Thoracic aorta (tissue), 2 donors: ENCODE data around the gene CBX4. TPM values are rescaled to one million over a fixed set of nuclear protein-coding genes. Genes with fewer than 3 reads are reported as not detected.

Experiments
- ATAC-seq: fragments of 150-250 bp; one replicate; pipeline ENCODE4 v1.8.0; 2017; ENCODE audit warnings: low read depth; ENCODE audit not compliant: insufficient number of reproducible peaks, low FRiP score
- DNase-seq: peaks from one replicate; pipeline ENCODE4 v3.0.0-alpha.2; 2020; ENCODE audit warnings: low spot score
- H3K27ac ChIP-seq, 2 donors: fragments of 200-600 bp; sonication (generic); 1 replicate in 1 of 2; 2 replicates in 1 of 2; pipeline ENCODE4 v1.5.1; 2016; ENCODE audit warnings: mild to moderate bottlenecking in 2 of 2, moderate library complexity in 2 of 2
- H3K27me3 ChIP-seq: fragments of 200-600 bp; sonication (generic); replicated peaks from 2 replicates; pipeline ENCODE4 v1.6.0; 2016; ENCODE audit warnings: mild to moderate bottlenecking; ENCODE audit not compliant: insufficient read depth
- H3K36me3 ChIP-seq: fragments of 200-600 bp; sonication (generic); one replicate; pipeline ENCODE4 v1.5.1; 2016
- H3K4me1 ChIP-seq, 2 donors: fragments of 200-600 bp; sonication (generic); 1 replicate in 1 of 2; 2 replicates in 1 of 2; pipeline versions ENCODE4 v1.5.1 to v1.6.0; 2016; ENCODE audit warnings: low read depth in 2 of 2, mild to moderate bottlenecking in 1 of 2; ENCODE audit not compliant: control insufficient read depth in 1 of 2
- H3K4me3 ChIP-seq: fragments of 200-600 bp; sonication (generic); 2 replicates; pipeline ENCODE4 v1.5.1; 2016; ENCODE audit warnings: mild to moderate bottlenecking
- H3K9me3 ChIP-seq: fragments of 200-600 bp; sonication (generic); 2 replicates; pipeline ENCODE4 v1.5.1; 2016
- CTCF ChIP-seq: fragments of 200-600 bp; sonication (generic); IDR thresholded peaks from one replicate; pipeline ENCODE4 v1.5.1; 2019; ENCODE audit warnings: antibody characterized with exemption
- total RNA-seq, 2 donors: library from RNA; depleted of rRNA; stranded (reverse); fragments of >200 nt; gene quantifications; one replicate each; pipeline versions ENCODE4 v1.1.0 to v1.2.3, GENCODE V29; 2016

CBX4 gene
- total RNA-seq, 2 donors from 2014 or later: 6.2 to 10.4 TPM

- DNase-seq (no peak), ATAC-seq (no peak)
- Histone ChIP-seq H3K27ac (no peak overlapping the region), H3K36me3 (no peaks in the 10 kb centered on the region), H3K9me3 (no peaks in the 10 kb centered on the region), H3K27me3 (no peaks in the 10 kb centered on the region), H3K4me1 (no peaks in the 10 kb centered on the region), H3K4me3 (no peak overlapping the region)
- no peak for TF ChIP-seq CTCF
Observed at GRCh38 chr17:79871131-79871530, 31.9 kb upstream of the CBX4 start.

GRCh38 chr17:79870540-79870939, 31.3 kb upstream of the CBX4 start:
- no peak for TF ChIP-seq CTCF
- DNase-seq: no peak
- H3K27me3 ChIP-seq: no peaks in the 10 kb centered on the region

GRCh38 chr17:79866791-79867518, 27.7 kb upstream of the CBX4 start:
- no peak for ATAC-seq
- H3K36me3 ChIP-seq: no peaks in the 10 kb centered on the region
- no peaks in the 10 kb centered on the region for H3K9me3 ChIP-seq
- TF ChIP-seq CTCF: no peak
- no peaks in the 10 kb centered on the region for H3K27me3 ChIP-seq
- no peak for DNase-seq
- H3K27ac ChIP-seq: no peak overlapping the region
- no peaks in the 10 kb centered on the region for H3K4me1 ChIP-seq
- H3K4me3 ChIP-seq: no peak overlapping the region

More at GRCh38 chr17:79870540-79870939, 31.3 kb upstream of the CBX4 start:
- H3K4me3 ChIP-seq: no peak overlapping the region
- no peaks in the 10 kb centered on the region for H3K36me3 ChIP-seq
- H3K27ac ChIP-seq: no peak overlapping the region
- ATAC-seq: no peak
- no peaks in the 10 kb centered on the region for H3K4me1 ChIP-seq
- no peaks in the 10 kb centered on the region for H3K9me3 ChIP-seq

GRCh38 chr17:79865351-79866210, 26.3 kb upstream of the CBX4 start:
- Histone ChIP-seq H3K27me3 (no peaks in the 10 kb centered on the region), H3K4me1 (no peaks in the 10 kb centered on the region), H3K27ac (no peak overlapping the region), H3K4me3 (no peak overlapping the region), H3K9me3 (no peaks in the 10 kb centered on the region), H3K36me3 (no peaks in the 10 kb centered on the region)
- DNase-seq (no peak), ATAC-seq (no peak)
- TF ChIP-seq CTCF: no peak

GRCh38 chr17:79864617-79865250, 25.5 kb upstream of the CBX4 start:
- TF ChIP-seq CTCF: no peak
- H3K27me3 ChIP-seq: no peaks in the 10 kb centered on the region
- H3K27ac ChIP-seq: no peak overlapping the region
- DNase-seq (no peak), ATAC-seq (no peak)
- H3K36me3 ChIP-seq: no peaks in the 10 kb centered on the region
- no peak overlapping the region for H3K4me3 ChIP-seq
- no peaks in the 10 kb centered on the region for H3K4me1 ChIP-seq
- no peaks in the 10 kb centered on the region for H3K9me3 ChIP-seq
